DMS79 (cell line): Measurements from ENCODE around the gene SDE2.
"Not testable (repeated sequence)": the region's sequence is repeated elsewhere in the genome, so short reads cannot be mapped to it uniquely, and the experiment has no call there.

ENCODE experiments used
- DNase-seq: peaks from one replicate; lab custom pipeline; 2025; lab: John Stamatoyannopoulos, UW

Gene SDE2

DNA sequence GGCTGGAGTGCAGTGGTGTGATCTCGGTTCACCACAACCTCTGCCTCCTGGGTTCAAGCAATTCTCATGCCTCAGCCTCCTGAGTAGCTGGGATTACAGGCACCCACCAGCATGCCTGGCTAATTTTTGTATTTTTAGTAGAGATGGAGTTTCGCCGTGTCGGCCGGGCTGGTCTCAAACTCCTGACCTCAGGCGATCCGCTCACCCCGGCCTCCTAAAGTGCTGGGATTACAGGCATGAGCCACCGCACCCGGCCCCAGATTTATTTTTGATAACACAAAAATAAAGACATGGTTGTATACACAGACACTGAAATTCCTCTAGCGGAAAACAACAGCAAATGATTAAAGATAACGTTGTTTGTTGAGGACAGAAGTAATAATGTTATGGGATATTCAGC is 24.0 kb downstream of the SDE2 start:
- not testable (repeated sequence) for DNase-seq

DNA sequence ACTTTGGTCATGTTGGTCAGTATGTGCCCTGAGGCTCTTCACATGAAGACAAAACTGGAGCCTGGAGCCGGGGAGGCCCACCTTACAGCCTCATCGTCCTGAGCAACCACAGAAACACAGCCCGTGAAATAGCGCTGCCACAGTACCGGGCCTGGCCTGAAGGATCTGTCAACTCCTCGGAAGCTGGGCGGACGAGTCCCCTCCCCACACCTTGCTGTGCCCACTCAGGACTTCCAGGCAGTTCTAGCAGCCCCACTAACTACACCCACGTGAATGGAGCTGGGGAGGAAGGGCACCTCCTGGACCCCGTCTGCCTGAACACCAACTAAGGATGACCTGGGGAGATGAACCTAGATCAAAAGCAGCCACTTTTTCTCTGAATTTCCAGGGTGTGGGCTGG is 24.7 kb downstream of the SDE2 start:
- DNase-seq, result no peak

- DNase-seq, result peak; percentile 62
These were observed 26.0 kb downstream of the SDE2 start for GRCh38 chr1:225973158-225973557.

DNA sequence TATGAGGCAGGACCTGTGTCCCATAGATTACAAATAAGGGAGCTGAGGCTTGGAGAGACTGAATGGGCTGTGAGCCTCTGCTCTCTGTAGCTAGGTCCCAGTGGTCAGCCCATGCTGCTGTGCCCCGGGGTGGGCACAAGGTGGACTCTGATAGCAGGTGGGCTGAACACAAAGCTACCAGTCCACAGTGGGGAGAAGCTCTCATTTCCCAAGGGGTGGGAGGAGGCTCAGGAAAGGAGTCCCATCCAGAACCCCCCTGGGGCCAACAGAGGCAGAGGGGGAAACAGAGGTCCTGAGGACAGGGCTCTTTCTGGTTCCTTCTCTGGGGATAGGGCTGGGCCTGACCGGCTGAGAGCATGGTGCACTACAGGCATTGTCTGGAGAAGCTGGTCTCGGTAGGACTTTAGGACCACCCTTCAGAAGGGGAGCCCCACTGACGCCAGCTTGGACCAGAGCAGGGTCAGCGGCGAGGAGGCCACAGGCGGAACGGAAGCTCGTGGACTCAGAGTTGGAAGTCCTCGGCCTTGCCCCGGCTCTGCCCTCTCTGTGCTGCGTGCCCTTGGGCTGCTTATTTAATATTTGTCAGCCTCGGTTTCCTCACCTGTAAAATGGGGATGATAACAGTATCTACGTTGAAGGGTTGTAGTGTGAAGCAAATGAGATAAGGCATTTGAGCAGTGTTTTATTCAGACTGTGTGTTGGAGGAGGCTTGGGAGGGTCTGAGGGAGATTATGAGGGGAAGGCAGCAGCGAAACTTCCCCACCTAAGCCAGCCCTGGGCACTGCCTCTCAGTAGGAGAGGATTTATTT is 26.6 kb downstream of the SDE2 start:
- DNase-seq, result no peak

GRCh38 chr1:225970592-225971157 is 28.5 kb downstream of the SDE2 start:
- not testable (repeated sequence) for DNase-seq

DNA sequence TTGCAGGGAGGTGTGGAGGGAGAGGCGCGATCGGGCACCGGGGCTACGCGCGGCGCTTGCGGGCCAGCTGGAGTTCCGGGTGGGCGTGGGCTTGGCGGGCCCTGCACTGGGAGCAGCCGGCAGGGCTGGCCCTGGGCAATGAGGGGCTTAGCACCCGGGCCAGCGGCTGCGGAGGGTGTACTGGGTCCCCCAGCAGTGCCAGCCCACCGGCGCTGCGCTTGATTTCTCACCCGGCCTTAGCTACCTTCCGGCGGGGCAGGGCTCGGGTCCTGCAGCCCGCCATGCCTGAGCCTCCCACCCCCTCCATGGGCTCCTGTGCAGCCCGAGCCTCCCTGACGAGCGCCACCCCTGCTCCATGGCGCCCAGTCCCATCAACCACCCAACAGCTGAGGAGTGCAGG is 29.4 kb downstream of the SDE2 start:
- DNase-seq, result not testable (repeated sequence)

DNA sequence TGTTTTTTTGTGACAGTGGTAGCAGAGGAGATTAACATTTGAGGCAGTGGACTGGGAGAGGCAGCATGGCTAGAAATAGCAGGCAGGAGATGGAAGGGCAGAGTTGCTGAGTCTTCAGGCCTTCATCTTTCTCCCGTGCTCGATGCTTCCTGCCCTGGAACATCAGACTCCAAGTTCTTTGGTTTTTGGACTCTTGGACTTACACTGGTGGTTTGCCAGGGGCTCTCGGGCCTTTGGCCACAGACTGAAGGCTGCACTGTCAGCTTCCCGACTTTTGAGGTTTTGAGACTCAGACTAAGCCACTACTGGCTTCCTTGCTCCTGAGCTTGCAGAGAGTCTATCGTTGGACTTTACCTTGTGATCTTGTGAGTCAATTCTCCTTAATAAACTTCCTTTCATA is 33.9 kb downstream of the SDE2 start:
- DNase-seq, result no peak

GRCh38 chr1:225963735-225964530 is 35.2 kb downstream of the SDE2 start:
- DNase-seq, result no peak

- DNase-seq, result no peak
These were observed 36.6 kb downstream of the SDE2 start for GRCh38 chr1:225962440-225962975.

DNA sequence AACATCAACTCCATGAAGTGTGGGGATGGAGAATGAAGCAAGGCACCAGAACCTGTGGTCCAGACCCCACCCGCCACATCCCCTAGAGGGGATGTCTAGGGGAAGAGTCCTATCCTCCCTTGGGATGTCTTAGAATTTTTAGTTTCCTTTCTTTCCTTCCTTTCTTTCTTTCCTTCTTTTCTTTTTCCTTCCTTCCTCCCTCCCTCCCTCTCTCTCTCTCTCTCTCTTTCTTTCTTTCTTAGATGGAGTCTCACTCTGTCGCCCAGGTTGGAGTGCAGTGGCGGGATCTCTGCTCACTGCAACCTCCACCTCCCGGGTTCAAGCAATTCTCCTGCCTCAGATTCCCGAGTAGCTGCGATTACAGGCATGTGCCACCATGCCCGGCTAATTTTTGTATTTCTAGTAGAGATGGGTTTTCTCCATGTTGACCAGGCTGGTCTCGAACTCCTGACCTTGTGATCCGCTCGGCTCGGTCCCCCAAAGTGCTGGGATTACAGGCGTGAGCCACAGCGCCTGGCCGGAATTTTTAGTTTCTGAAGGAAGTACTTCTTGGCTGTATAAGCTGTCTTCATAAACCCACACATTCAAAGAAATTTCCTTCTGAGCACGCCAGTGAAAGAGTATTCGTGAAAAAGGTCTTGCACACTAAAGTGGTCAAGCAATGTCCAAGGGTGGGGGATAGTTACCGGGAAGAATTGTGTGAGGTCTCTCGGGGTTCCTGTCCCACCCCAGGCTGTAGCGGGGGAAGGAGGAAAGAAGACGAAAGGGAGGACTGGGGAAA is 37.3 kb downstream of the SDE2 start:
- DNase-seq, result no peak

- no peak for DNase-seq
These were observed 41.1 kb downstream of the SDE2 start for GRCh38 chr1:225958041-225958440.

DNA sequence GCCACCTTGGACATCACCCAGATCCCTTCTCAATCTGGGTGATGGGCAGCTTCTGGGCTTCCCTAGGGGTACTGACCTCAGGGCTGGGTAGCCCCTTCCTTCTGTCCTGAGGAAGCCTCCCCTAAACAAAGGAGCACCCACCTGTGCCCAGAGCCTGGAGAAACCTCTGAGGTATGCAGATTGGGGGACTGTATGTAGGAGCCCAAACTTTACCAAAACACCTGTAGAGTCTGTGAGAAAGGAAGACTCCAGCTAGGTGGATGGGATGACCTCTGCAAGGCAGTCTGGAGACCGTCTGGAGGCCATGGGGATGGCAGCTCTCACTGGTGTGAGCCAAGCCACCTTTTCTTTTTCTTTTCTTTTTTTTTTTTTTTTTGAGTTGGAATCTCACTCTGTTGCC is 44.4 kb downstream of the SDE2 start:
- no peak for DNase-seq

DNA sequence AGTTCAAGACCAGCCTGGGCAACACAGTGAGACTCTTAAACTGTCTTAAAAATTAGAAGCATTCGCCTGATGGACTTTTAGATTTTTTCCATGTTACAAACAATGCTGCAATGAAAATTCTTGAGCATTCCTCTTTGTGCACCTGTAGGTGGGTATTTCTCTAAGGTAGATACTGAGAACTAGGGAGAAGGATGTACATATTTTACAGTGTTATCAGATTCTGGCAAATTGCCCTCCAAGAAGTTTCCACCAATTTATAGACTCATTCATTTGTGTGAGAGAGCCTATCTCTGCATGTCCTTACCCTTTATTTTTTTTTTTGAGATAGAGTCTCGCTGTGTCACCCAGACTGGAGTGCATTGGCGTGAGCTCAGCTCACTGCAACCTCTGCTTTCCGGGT is 45.8 kb downstream of the SDE2 start:
- no peak for DNase-seq

GRCh38 chr1:225950905-225951497 is 48.1 kb downstream of the SDE2 start:
- no peak for DNase-seq

DNA sequence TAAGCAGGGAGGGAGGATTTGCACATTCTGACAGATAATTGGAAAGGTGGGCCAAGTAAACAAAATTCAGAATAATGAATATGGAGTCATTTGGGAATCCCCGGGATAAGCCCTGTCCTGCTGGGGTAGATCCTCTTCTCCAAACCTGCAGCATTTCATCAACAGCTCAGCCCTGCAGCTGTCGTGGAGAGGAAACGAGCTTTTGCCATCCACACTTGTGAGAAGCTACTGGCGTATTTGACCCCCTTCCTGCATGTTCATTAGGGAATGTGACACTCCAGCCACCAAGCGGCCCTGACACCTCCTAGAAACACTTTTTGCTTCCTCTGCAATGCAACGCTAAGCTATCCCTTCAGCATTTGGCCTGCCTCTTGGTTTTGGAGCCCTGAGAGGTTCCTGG is 50.1 kb downstream of the SDE2 start:
- no peak for DNase-seq

DNA sequence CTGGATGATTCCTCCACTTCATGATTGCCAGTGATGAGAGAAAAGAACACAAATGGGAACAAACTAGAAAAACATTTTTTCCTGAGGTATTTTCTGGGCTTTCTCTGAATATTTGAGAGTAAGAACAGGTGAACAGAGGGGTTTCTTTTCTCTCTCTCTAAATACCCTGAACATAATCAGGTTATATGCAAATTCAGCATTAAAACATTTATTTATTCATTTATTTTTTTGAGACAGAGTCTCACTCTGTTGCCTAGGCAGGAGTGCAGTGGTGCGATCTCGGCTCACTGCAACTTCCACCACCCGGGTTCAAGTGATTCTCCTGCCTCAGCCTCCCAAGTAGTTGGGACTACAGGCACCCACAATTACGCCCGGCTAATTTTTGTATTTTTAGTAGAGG is 52.3 kb downstream of the SDE2 start:
- no peak for DNase-seq

GRCh38 chr1:225946082-225946620 is 53.0 kb downstream of the SDE2 start:
- DNase-seq, result no peak

DNA sequence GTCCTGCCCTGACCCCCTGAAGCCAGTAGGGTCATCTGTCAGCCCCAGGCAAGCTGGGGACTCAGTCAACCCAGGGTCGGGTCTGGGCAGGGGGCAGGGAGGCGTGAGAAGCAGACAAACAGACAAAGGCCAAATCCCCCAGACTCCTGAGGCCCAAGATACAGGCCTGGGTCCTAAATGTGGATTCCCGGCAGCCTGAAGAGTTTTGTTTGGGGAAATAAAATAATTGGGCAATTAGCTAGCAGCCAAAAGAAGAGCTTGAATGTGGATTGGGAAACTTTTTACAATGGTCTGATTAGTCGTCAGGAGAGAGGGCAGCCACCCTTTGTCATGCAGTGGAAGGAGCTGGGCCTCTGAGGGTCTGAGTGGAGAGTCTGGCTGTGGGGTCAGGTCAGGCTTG is 53.6 kb downstream of the SDE2 start:
- no peak for DNase-seq

DNA sequence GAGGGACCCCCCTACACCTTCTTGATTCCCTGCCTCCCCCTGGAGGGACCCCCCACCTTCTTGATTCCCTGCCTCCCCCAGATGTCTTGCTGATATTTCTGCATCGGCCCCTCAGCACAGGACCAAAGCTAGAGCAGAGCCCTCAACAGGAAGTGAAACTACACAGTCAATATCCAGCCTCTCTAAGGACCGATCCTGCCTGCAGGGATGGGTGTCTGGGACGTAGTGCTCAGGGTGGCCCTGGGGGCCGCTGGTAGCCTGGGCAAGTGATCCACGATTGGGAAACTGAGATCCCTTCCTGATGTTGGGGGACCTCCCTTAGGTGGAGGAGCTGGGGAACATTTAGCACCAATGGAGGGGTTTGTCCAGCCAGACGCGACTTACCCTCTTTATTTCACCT is 54.2 kb downstream of the SDE2 start:
- DNase-seq, result no peak

- DNase-seq, result no peak
These were observed 54.8 kb downstream of the SDE2 start for GRCh38 chr1:225944387-225944786.

DNA sequence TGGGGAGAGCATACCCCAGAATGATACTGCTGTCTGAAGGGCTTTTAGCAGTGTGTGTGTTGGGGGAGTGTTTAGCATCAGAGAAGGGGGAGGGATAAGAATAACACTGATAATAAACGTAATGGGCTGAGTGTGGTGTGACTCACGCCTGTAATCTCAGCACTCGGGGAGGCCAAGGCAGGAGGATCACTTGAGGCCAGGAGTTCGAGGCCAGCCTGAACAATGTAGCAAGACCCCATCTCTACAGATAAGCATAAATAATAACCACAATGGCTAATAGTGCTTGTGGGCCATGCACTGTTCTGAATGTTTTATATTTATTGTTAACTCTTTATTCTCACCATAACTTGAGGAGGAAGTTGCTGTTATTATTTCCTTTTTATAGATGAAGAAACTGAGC is 55.6 kb downstream of the SDE2 start:
- no peak for DNase-seq
